Endodermal cell (in vitro differentiated cells): ENCODE data around the gene PEAK3. TPM values are rescaled to one million over a fixed set of nuclear protein-coding genes. Genes with fewer than 3 reads are reported as not detected.
A peak's percentile ranks its signal among the peaks of the same experiment; 100 is the strongest.

Source experiments
- DNase-seq: peaks from one replicate; pipeline ENCODE4 v3.0.0-alpha.2; 2017
- H3K27ac ChIP-seq: 2 replicates; pipeline ENCODE4 v1.5.1; 2013; ENCODE audit warnings: mild to moderate bottlenecking, low read depth, low read length, moderate library complexity
- H3K27me3 ChIP-seq: 2 replicates; pipeline ENCODE4 v1.6.1; 2013; ENCODE audit warnings: mild to moderate bottlenecking, low read length, moderate library complexity; ENCODE audit not compliant: insufficient read depth, control insufficient read depth, poor library complexity, severe bottlenecking
- H3K36me3 ChIP-seq: 2 replicates; pipeline ENCODE4 v1.7.0; 2013; ENCODE audit warnings: mild to moderate bottlenecking, low read length, moderate library complexity; ENCODE audit not compliant: control insufficient read depth, insufficient read depth
- H3K4me1 ChIP-seq: one replicate; pipeline ENCODE4 v1.7.0; 2013; ENCODE audit warnings: low read length; ENCODE audit not compliant: control insufficient read depth, insufficient read depth
- H3K4me3 ChIP-seq: 2 replicates; pipeline ENCODE4 v1.5.1; 2013; ENCODE audit warnings: mild to moderate bottlenecking, low read length, moderate library complexity
- H3K9ac ChIP-seq: 2 replicates; pipeline ENCODE4 v1.6.1; 2013; ENCODE audit warnings: mild to moderate bottlenecking, low read length, moderate library complexity; ENCODE audit not compliant: poor library complexity, severe bottlenecking; ENCODE audit errors: extremely low read depth
- H3K9me3 ChIP-seq: 2 replicates; pipeline ENCODE4 v1.6.1; 2013; ENCODE audit warnings: mild to moderate bottlenecking, low read length, moderate library complexity; ENCODE audit not compliant: control insufficient read depth
- H3K27ac Mint-ChIP-seq: 2 replicates; pipeline ENCODE4 v1.8.0; 2020; ENCODE audit warnings: mixed read lengths
- H3K27me3 Mint-ChIP-seq: 2 replicates; pipeline ENCODE4 v1.8.0; 2021; ENCODE audit warnings: mild to moderate bottlenecking, mixed read lengths; ENCODE audit not compliant: insufficient read depth
- H3K36me3 Mint-ChIP-seq: 2 replicates; pipeline ENCODE4 v1.8.0; 2020; ENCODE audit warnings: low read depth, mixed read lengths
- H3K4me1 Mint-ChIP-seq: 2 replicates; pipeline ENCODE4 v1.8.0; 2020; ENCODE audit warnings: mixed read lengths
- H3K4me3 Mint-ChIP-seq: 2 replicates; pipeline ENCODE4 v1.8.0; 2020; ENCODE audit warnings: mild to moderate bottlenecking, moderate library complexity, mixed read lengths
- H3K9me3 Mint-ChIP-seq: 2 replicates; pipeline ENCODE4 v1.8.0; 2020; ENCODE audit warnings: mild to moderate bottlenecking, mixed read lengths
- CTCF ChIP-seq: fragments of 200-600 bp; sonication (generic); conservative IDR thresholded peaks from 2 replicates; pipeline ENCODE4 v1.5.0; 2021; ENCODE audit warnings: antibody characterized with exemption, mild to moderate bottlenecking
- WGBS, 2 experiments: methylation state at CpG; one replicate each; pipeline versions ENCODE4 v1.1.5 to v1.1.7; 2013; ENCODE audit warnings: missing lambda C conversion rate in 2 of 2, mixed read lengths in 1 of 2; ENCODE audit not compliant: insufficient coverage in 1 of 2, insufficient read length in 1 of 2; 5-methylcytosine and 5-hydroxymethylcytosine counted together
- total RNA-seq, 2 donors: library from RNA; stranded (reverse); fragmentation: NEBNext Ultra II Directional in 1 of 2; extraction: Animal tissue kit (Norgen Biotek cat#: 25700) in 1 of 2; gene quantifications; 2 replicates in 1 of 2; 3 replicates in 1 of 2; pipeline ENCODE4 v1.2.1, GENCODE V29; 2021

PEAK3 gene
- total RNA-seq, 2 donors from 2014 or later: not detected

- Histone ChIP-seq H3K36me3 (peaks cover 35% of the 10 kb centered on the region), H3K9me3 (no peaks in the 10 kb centered on the region), H3K4me3 (no peak overlapping the region), H3K27ac (peak overlapping the region; percentile 38), H3K4me1 (no peaks in the 10 kb centered on the region), H3K27me3 (peaks cover 15% of the 10 kb centered on the region), H3K9ac (no peak overlapping the region)
- H3K27ac Mint-ChIP-seq: no peak overlapping the region
- H3K4me3 Mint-ChIP-seq: no peak overlapping the region
- 93 to 94% methylated on average over 4 to 21 of the region's 21 CpGs for WGBS, 2 experiments
- H3K27me3 Mint-ChIP-seq: peaks cover 7% of the 10 kb centered on the region
- TF ChIP-seq CTCF: no peak
- DNase-seq: no peak
- no peaks in the 10 kb centered on the region for H3K9me3 Mint-ChIP-seq
- H3K4me1 Mint-ChIP-seq: no peaks in the 10 kb centered on the region
- H3K36me3 Mint-ChIP-seq: peaks cover 16% of the 10 kb centered on the region
Observed at GRCh38 chr19:2248136-2249009, 33.6 kb downstream of the PEAK3 start.

GRCh38 chr19:2247433-2248101 lies 34.4 kb downstream of the PEAK3 start:
- 93 to 95% methylated on average over 11 to 21 of the region's 28 CpGs for WGBS, 2 experiments
- no peak for DNase-seq
- Mint-ChIP-seq H3K27ac (no peak overlapping the region), H3K27me3 (peaks cover 2% of the 10 kb centered on the region), H3K4me1 (no peaks in the 10 kb centered on the region), H3K36me3 (peaks cover 18% of the 10 kb centered on the region), H3K4me3 (no peak overlapping the region), H3K9me3 (no peaks in the 10 kb centered on the region)
- no peak for TF ChIP-seq CTCF
- H3K4me3 ChIP-seq: no peak overlapping the region
- no peaks in the 10 kb centered on the region for H3K9me3 ChIP-seq
- H3K27ac ChIP-seq: no peak overlapping the region
- peaks cover 7% of the 10 kb centered on the region for H3K27me3 ChIP-seq
- no peak overlapping the region for H3K9ac ChIP-seq
- H3K36me3 ChIP-seq: peaks cover 43% of the 10 kb centered on the region
- H3K4me1 ChIP-seq: no peaks in the 10 kb centered on the region

GRCh38 chr19:2246801-2247361 lies 35.1 kb downstream of the PEAK3 start:
- H3K4me3 ChIP-seq: no peak overlapping the region
- Mint-ChIP-seq H3K4me1 (no peaks in the 10 kb centered on the region), H3K4me3 (no peak overlapping the region), H3K27ac (no peak overlapping the region), H3K36me3 (peaks cover 23% of the 10 kb centered on the region), H3K27me3 (no peaks in the 10 kb centered on the region), H3K9me3 (no peaks in the 10 kb centered on the region)
- H3K36me3 ChIP-seq: peaks cover 48% of the 10 kb centered on the region
- no peaks in the 10 kb centered on the region for H3K4me1 ChIP-seq
- H3K9ac ChIP-seq: no peak overlapping the region
- no peaks in the 10 kb centered on the region for H3K9me3 ChIP-seq
- peaks cover under 1% of the 10 kb centered on the region for H3K27me3 ChIP-seq
- no peak for TF ChIP-seq CTCF
- 92 to 95% methylated on average over 18 to 26 of the region's 26 CpGs for WGBS, 2 experiments
- no peak for DNase-seq
- no peak overlapping the region for H3K27ac ChIP-seq
